IMR-90 (cell line): ENCODE measurements around the gene CDK13.

Experiments
- CTCF ChIP-seq: conservative IDR thresholded peaks from 2 replicates; pipeline ENCODE4 v1.5.1; 2012; ENCODE audit warnings: mild to moderate bottlenecking, low read depth, low read length, improper control_type of control experiment
- MXI1 ChIP-seq: IDR thresholded peaks from 2 replicates; pipeline ENCODE4 v1.6.1; 2012; ENCODE audit warnings: low read depth, mild to moderate bottlenecking, low read length, moderate library complexity, borderline replicate concordance
- POLR2A ChIP-seq: IDR thresholded peaks from 2 replicates; pipeline ENCODE4 v1.6.1; 2012; ENCODE audit warnings: mild to moderate bottlenecking, low read depth, low read length

- TF ChIP-seq CTCF, result no peak
- no peak for TF ChIP-seq POLR2A
- no peak for TF ChIP-seq MXI1
These were observed 143.7 kb downstream of the CDK13 start for GRCh38 chr7:40093631-40094350.
